ENCODE measurements around the gene PADI2.

Gene PADI2

DNA sequence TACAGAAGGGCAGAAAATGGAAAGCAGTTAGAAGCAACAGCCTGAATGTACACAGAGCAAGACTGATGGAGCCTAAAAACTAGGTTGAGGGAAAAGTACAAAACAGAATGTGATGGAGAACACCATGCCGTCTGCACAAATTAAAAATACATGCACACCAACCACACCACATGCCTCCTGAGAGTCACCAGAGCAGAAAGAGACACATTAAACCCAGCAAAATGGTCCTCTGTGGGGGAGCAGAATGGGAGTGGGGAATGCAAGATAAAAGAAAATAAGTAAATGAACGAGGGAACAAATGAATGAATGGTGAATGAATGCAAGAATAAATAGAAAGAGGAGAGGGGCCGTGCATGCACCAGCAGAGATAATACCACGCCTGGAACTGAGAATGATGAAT, 24.1 kb downstream of the PADI2 start:
- H3K9me3 ChIP-seq (ENCODE audit: control insufficient read depth, low read depth, low read length): no peaks in the 10 kb centered on the region
- no peak overlapping the region for H3K4me3 ChIP-seq (ENCODE audit: low read length)
- no peaks in the 10 kb centered on the region for H3K27me3 ChIP-seq (ENCODE audit: control insufficient read depth, insufficient read depth, low read length)
- no peaks in the 10 kb centered on the region for H3K36me3 ChIP-seq (ENCODE audit: control insufficient read depth, low read depth, low read length)
- no peak overlapping the region for H3K27ac ChIP-seq (ENCODE audit: low read length)
- no peaks in the 10 kb centered on the region for H3K4me1 ChIP-seq (ENCODE audit: control insufficient read depth, low read depth, low read length)
- H3K9ac ChIP-seq (ENCODE audit: low read length): no peak overlapping the region

DNA sequence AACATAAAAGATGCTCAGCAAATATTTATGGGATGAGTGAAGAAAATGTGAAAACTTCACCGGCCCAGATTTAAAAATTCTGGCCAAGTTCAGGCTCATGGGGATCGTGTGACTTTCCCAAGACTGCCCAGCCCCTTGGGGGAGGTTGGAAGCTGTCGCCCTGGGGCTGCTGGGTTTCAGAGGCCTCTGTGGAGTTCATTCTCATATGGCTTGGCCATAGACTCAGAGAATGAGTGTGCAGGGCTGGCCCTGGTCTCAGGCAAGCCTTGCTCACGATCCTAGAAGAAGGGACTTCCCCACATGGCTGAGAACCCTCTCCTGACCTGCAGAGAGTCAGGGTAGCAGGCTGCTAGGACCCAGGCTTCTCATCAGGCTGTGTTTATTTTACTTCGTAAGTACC, 24.6 kb downstream of the PADI2 start:
- Histone ChIP-seq H3K9me3 (ENCODE audit: control insufficient read depth, low read depth, low read length) (no peaks in the 10 kb centered on the region), H3K27ac (ENCODE audit: low read length) (no peak overlapping the region), H3K9ac (ENCODE audit: low read length) (no peak overlapping the region)

DNA sequence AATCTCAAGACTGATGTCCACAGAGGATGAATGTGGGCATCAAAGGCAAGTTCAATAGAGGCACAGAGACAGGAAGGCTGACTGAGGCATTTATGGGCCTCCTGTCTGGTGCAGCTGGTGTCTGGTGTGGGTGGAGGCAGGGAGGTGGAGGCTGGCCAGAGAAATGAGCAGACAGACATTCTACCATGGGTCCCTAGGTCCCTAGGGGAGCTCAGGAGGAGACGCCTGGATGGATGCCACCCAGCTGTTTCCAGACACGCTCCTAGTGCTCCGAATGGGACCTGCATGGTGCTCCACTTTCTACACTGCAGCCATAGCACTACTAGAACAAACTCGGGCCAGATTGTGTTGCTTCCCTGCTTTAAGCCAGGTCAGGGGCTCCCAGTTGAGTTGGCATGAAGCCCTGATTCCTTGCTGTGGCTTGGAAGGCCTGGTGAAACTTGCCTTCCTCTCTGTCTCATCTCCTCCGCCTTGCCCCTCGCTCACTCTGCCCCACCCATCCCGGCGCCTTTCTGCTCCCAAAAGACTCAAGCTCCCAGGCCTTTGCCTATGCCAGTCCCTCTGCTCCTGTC, 25.3 kb downstream of the PADI2 start:
- no peaks in the 10 kb centered on the region for H3K36me3 ChIP-seq (ENCODE audit: control insufficient read depth, low read depth, low read length)
- no peak overlapping the region for H3K4me3 ChIP-seq (ENCODE audit: low read length)
- H3K9ac ChIP-seq (ENCODE audit: low read length): no peak overlapping the region
- no peaks in the 10 kb centered on the region for H3K4me1 ChIP-seq (ENCODE audit: control insufficient read depth, low read depth, low read length)
- no peaks in the 10 kb centered on the region for H3K27me3 ChIP-seq (ENCODE audit: control insufficient read depth, insufficient read depth, low read length)
- no peaks in the 10 kb centered on the region for H3K9me3 ChIP-seq (ENCODE audit: control insufficient read depth, low read depth, low read length)
- H3K27ac ChIP-seq (ENCODE audit: low read length): no peak overlapping the region

More for the DNA sequence above, 24.6 kb downstream of the PADI2 start:
- Histone ChIP-seq H3K27me3 (ENCODE audit: control insufficient read depth, insufficient read depth, low read length) (no peaks in the 10 kb centered on the region), H3K4me1 (ENCODE audit: control insufficient read depth, low read depth, low read length) (no peaks in the 10 kb centered on the region), H3K4me3 (ENCODE audit: low read length) (no peak overlapping the region), H3K36me3 (ENCODE audit: control insufficient read depth, low read depth, low read length) (no peaks in the 10 kb centered on the region)

DNA sequence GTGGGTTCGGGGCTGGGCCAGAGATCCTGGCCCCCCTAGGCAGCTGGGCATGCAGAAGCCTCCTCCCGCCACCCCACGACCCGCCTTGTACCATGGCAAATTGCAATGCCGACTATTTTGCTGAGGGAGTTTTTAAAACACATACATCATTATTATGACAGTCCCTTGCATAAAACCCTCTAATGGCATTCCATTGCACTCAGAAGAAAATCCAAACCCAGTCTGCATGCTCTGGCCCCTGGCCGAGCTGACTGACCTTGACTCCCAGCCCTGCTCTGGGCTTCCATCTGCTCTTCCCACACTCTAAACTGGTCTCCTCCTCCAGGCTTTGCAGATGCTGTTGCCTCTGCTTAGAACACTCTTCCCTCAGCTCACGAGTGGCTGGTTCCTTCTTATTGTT, 28.0 kb downstream of the PADI2 start:
- H3K27ac ChIP-seq (ENCODE audit: low read length): no peak overlapping the region
- no peaks in the 10 kb centered on the region for H3K27me3 ChIP-seq (ENCODE audit: control insufficient read depth, insufficient read depth, low read length)
- no peak overlapping the region for H3K4me3 ChIP-seq (ENCODE audit: low read length)
- H3K4me1 ChIP-seq (ENCODE audit: control insufficient read depth, low read depth, low read length): no peaks in the 10 kb centered on the region
- H3K36me3 ChIP-seq (ENCODE audit: control insufficient read depth, low read depth, low read length): no peaks in the 10 kb centered on the region
- H3K9ac ChIP-seq (ENCODE audit: low read length): no peak overlapping the region
- no peaks in the 10 kb centered on the region for H3K9me3 ChIP-seq (ENCODE audit: control insufficient read depth, low read depth, low read length)

DNA sequence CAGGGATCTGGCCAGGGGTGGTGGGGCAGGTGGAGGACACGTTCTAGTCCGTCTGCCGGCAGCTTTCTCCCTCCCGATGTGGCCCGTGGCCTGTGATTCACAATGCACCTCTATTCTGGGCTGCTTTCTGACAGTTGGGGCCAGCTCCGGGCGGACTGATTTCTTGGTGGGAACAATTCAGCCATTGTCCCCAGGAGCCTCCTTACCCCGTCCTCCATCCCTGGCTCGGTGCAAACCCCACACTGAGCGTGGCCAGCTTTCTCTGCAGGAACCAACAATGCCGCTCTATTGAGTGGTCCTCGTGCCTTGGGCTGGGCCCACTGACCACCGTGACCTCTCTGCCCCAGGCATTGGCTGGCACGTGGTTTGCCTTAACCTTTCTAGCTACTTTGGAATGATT, 29.7 kb downstream of the PADI2 start:
- H3K4me1 ChIP-seq (ENCODE audit: control insufficient read depth, low read depth, low read length): no peaks in the 10 kb centered on the region

DNA sequence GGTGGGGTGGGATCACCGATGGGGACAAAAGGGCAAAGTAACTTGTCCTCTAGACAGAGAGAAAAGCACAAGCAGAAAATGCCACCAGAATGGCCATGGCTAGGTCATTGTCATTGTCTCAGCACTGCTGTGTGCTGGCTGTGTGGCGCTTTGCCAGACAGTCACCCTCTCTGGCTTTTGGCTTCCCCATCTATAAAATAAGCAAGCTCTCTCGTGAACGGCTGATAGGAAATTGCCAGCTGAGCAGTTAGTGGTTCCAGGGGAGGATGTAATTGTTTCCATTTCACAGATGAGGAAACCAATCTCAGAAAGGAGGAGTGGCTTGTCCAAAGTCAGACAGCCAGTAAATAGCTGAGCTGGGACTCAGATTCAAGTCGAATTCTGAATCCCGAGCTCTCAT, 32.5 kb downstream of the PADI2 start:
- H3K4me3 ChIP-seq (ENCODE audit: low read length): no peak overlapping the region
- no peak overlapping the region for H3K27ac ChIP-seq (ENCODE audit: low read length)
- no peaks in the 10 kb centered on the region for H3K4me1 ChIP-seq (ENCODE audit: control insufficient read depth, low read depth, low read length)
- H3K36me3 ChIP-seq (ENCODE audit: control insufficient read depth, low read depth, low read length): no peaks in the 10 kb centered on the region
- H3K27me3 ChIP-seq (ENCODE audit: control insufficient read depth, insufficient read depth, low read length): no peaks in the 10 kb centered on the region
- no peaks in the 10 kb centered on the region for H3K9me3 ChIP-seq (ENCODE audit: control insufficient read depth, low read depth, low read length)
- H3K9ac ChIP-seq (ENCODE audit: low read length): no peak overlapping the region

More for the DNA sequence above, 29.7 kb downstream of the PADI2 start:
- Histone ChIP-seq H3K27me3 (ENCODE audit: control insufficient read depth, insufficient read depth, low read length) (no peaks in the 10 kb centered on the region), H3K9ac (ENCODE audit: low read length) (no peak overlapping the region), H3K4me3 (ENCODE audit: low read length) (no peak overlapping the region), H3K27ac (ENCODE audit: low read length) (no peak overlapping the region), H3K9me3 (ENCODE audit: control insufficient read depth, low read depth, low read length) (no peaks in the 10 kb centered on the region), H3K36me3 (ENCODE audit: control insufficient read depth, low read depth, low read length) (no peaks in the 10 kb centered on the region)

DNA sequence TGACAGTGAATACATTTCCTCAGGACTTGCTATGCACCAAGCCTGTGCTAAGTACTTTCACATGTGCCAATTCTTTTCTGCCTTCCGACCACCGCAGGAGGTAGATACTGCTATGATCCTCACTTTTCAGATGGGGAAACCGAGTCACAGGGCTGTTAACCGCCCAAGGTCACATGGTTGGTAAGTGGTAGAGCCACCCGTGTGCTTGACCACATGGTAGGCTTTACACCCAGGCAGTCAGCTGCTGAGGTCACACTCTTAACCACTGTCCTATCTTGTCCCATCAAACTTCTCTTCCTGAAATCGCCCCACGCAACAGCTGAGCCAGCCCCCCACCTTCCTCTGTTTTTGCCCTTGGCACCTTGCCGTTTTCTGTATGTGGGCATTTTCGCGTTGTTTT, 34.5 kb downstream of the PADI2 start:
- H3K27me3 ChIP-seq (ENCODE audit: control insufficient read depth, insufficient read depth, low read length): no peaks in the 10 kb centered on the region
- no peaks in the 10 kb centered on the region for H3K4me1 ChIP-seq (ENCODE audit: control insufficient read depth, low read depth, low read length)
- no peaks in the 10 kb centered on the region for H3K36me3 ChIP-seq (ENCODE audit: control insufficient read depth, low read depth, low read length)
- H3K4me3 ChIP-seq (ENCODE audit: low read length): no peak overlapping the region
- H3K9me3 ChIP-seq (ENCODE audit: control insufficient read depth, low read depth, low read length): no peaks in the 10 kb centered on the region
- H3K9ac ChIP-seq (ENCODE audit: low read length): no peak overlapping the region
- H3K27ac ChIP-seq (ENCODE audit: low read length): no peak overlapping the region

DNA sequence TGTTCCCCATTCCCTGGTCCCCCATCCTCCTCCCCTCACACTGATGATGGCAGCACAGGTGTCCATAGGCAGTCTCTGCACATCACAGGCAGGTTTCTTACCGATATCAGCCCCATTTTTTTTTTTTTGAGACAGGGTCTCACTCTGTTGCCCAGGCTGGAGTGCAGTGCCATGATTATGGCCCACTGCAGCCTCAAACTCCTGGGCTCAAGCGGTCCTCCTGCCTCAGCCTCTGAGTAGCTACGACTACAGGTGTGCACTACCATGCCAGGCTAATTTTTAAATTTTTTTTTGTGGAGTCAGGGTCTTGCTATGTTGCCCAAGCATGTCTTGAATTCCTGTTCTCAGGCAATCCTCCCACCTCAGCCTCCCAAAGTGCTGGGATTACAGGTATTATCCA, 36.5 kb downstream of the PADI2 start:
- Histone ChIP-seq H3K4me3 (ENCODE audit: low read length) (no peak overlapping the region), H3K36me3 (ENCODE audit: control insufficient read depth, low read depth, low read length) (no peaks in the 10 kb centered on the region), H3K4me1 (ENCODE audit: control insufficient read depth, low read depth, low read length) (no peaks in the 10 kb centered on the region), H3K9me3 (ENCODE audit: control insufficient read depth, low read depth, low read length) (no peaks in the 10 kb centered on the region), H3K27me3 (ENCODE audit: control insufficient read depth, insufficient read depth, low read length) (no peaks in the 10 kb centered on the region), H3K27ac (ENCODE audit: low read length) (no peak overlapping the region), H3K9ac (ENCODE audit: low read length) (no peak overlapping the region)

DNA sequence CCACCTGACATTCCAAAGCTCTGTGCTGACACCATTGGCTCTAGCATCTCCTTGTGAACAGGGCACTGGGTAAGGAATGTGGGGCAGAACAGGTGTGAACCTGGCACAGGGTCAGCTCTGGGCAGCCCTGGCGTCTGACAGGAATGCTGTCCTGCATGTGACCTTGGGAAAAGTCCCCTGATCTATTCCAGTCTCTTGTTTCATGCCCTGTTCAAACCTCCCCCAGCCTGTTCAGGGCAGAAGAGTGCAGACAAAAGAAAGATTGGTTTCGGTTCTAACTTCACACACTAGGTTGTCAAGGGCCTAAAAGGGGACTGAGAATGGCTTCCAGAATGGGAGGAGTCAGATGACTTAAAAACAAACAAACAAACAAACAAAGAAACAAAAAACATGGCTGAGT, 37.8 kb downstream of the PADI2 start:
- Histone ChIP-seq H3K27me3 (ENCODE audit: control insufficient read depth, insufficient read depth, low read length) (no peaks in the 10 kb centered on the region), H3K27ac (ENCODE audit: low read length) (no peak overlapping the region), H3K9me3 (ENCODE audit: control insufficient read depth, low read depth, low read length) (no peaks in the 10 kb centered on the region), H3K36me3 (ENCODE audit: control insufficient read depth, low read depth, low read length) (no peaks in the 10 kb centered on the region), H3K9ac (ENCODE audit: low read length) (no peak overlapping the region), H3K4me1 (ENCODE audit: control insufficient read depth, low read depth, low read length) (no peaks in the 10 kb centered on the region), H3K4me3 (ENCODE audit: low read length) (no peak overlapping the region)

DNA sequence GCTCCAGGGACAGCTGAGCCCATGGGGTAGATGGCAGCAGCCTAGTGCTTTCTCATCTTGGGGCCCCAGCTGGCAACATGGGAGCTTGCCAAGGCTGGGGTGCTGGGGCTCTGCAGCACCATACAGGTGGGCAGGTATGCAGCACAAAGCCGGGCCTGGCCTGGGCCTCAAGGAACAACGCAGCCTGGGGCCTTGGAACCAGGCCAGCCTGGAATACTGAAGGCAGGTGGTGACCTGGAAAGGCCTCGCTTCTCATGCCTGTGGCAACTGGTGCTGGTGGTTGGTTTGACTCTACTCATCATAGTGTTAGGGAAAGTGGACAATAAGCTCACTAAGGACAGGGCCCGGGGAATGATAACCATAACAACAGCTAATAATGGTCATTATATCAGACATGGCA, 38.4 kb downstream of the PADI2 start:
- Histone ChIP-seq H3K4me3 (ENCODE audit: low read length) (no peak overlapping the region), H3K27ac (ENCODE audit: low read length) (no peak overlapping the region), H3K4me1 (ENCODE audit: control insufficient read depth, low read depth, low read length) (no peaks in the 10 kb centered on the region), H3K9me3 (ENCODE audit: control insufficient read depth, low read depth, low read length) (no peaks in the 10 kb centered on the region), H3K36me3 (ENCODE audit: control insufficient read depth, low read depth, low read length) (no peaks in the 10 kb centered on the region), H3K27me3 (ENCODE audit: control insufficient read depth, insufficient read depth, low read length) (no peaks in the 10 kb centered on the region), H3K9ac (ENCODE audit: low read length) (no peak overlapping the region)

DNA sequence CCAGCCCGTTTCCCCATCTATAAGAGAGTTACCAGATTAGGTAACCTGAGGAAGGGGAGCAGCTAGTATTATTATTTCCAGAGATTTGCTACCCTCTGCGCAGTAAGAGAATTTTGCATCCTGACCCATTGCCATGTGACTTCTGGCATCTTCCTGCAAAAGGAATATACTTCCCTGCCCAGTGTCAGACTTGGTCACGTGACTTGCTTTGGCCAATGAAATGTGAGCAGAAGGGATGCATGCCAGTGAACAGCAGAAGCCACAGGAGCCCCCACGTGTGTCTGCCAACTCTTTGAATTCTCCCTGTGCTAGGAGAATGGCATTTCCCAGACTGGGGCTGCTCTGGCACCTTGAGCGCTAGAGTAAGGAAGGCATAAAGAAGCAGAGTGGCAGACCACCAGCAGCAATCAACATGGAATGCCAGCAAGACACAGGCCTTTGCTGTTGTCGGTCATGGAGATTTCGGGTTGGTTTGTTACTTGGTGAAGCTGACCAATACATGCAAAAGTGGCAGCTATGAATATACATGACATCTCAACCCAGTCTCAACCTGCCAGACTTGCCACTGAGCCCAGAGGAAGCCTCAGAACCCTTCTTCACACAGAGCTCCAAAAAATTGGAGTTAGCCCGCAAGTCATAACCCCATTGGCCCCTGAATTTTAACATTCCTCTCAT, 39.0 kb downstream of the PADI2 start:
- H3K27ac ChIP-seq (ENCODE audit: low read length): no peak overlapping the region
- no peaks in the 10 kb centered on the region for H3K4me1 ChIP-seq (ENCODE audit: control insufficient read depth, low read depth, low read length)
- no peaks in the 10 kb centered on the region for H3K36me3 ChIP-seq (ENCODE audit: control insufficient read depth, low read depth, low read length)
- H3K9ac ChIP-seq (ENCODE audit: low read length): no peak overlapping the region
- no peaks in the 10 kb centered on the region for H3K9me3 ChIP-seq (ENCODE audit: control insufficient read depth, low read depth, low read length)
- no peaks in the 10 kb centered on the region for H3K27me3 ChIP-seq (ENCODE audit: control insufficient read depth, insufficient read depth, low read length)
- no peak overlapping the region for H3K4me3 ChIP-seq (ENCODE audit: low read length)
